ENCODE results near the gene FBXL14. TPM values are rescaled to one million over a fixed set of nuclear protein-coding genes. Genes with fewer than 3 reads are reported as not detected.

FBXL14 gene
- total RNA-seq, 1 experiment from 2014 or later = 43.5 TPM

GRCh38 chr12:1517007-1517406 is 77.4 kb downstream of the FBXL14 start:
- no peak for DNase-seq (ENCODE audit: low spot score)

Other genes with a start within 250 kb of the FBXL14 start
- 0.08 TPM in 1 of 2 replicates, not detected in the other for gene WNT5B, start 34.6 kb upstream of the FBXL14 start, total RNA-seq (2014; rRNA removed; shearing (Covaris generic))
- gene ADIPOR2, start 96.5 kb upstream of the FBXL14 start, total RNA-seq (2014; rRNA removed; shearing (Covaris generic)) = 28.7 and 31.7 TPM in 2 replicates
- gene LRTM2, start 226.0 kb upstream of the FBXL14 start, total RNA-seq (2014; rRNA removed; shearing (Covaris generic)) = not detected in 2 replicates

Data from HT-29 (cell line).